Uterus (tissue), 2 donors: ENCODE data around the gene ZFP14.

Experiments
- POLR2A ChIP-seq, 2 donors: fragments of 450-650 bp; IDR thresholded peaks; one replicate each; pipeline ENCODE4 v1.6.1; 2016; ENCODE audit warnings: antibody characterized with exemption in 2 of 2, mild to moderate bottlenecking in 1 of 2, moderate library complexity in 1 of 2
- TF ChIP-seq, protein P1 (sequence below), 4 experiments: fragments of 200-600 bp in 2 of 4; fragments of 450-650 bp in 2 of 4; sonication (generic) in 2 of 4; IDR thresholded peaks; one replicate each; pipeline ENCODE4 v1.5.1; 2016 to 2019; ENCODE audit warnings: antibody characterized with exemption in 4 of 4, mild to moderate bottlenecking in 2 of 4, moderate library complexity in 1 of 4

DNA sequence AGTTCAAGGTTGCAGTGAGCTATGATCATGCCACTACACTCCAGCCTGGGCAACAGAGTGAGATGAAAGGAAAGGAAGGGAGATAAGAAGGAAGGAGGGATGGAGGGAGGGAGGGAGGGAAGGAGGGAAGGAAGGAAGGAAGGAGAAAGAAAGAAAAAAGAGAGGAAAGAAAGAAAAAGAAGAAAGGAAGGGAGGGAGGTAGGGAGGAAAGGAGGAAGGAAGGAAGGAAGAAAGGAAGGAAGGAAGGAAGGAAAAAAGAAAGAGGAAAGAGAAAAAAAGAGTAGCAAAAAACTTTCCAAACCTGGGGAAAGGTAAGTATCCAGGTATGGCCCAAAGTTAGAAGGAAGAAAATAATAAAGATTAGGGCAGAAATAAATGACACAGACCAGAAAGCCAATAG lies 7.1 kb downstream of the ZFP14 start:
- TF ChIP-seq, protein P1, sequence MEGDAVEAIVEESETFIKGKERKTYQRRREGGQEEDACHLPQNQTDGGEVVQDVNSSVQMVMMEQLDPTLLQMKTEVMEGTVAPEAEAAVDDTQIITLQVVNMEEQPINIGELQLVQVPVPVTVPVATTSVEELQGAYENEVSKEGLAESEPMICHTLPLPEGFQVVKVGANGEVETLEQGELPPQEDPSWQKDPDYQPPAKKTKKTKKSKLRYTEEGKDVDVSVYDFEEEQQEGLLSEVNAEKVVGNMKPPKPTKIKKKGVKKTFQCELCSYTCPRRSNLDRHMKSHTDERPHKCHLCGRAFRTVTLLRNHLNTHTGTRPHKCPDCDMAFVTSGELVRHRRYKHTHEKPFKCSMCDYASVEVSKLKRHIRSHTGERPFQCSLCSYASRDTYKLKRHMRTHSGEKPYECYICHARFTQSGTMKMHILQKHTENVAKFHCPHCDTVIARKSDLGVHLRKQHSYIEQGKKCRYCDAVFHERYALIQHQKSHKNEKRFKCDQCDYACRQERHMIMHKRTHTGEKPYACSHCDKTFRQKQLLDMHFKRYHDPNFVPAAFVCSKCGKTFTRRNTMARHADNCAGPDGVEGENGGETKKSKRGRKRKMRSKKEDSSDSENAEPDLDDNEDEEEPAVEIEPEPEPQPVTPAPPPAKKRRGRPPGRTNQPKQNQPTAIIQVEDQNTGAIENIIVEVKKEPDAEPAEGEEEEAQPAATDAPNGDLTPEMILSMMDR (IDR thresholded peaks at IDR 0.05), result no peak
- no peak for TF ChIP-seq POLR2A (IDR thresholded peaks at IDR 0.05)
